DOHH2 (cell line): ENCODE measurements around the gene CNTNAP2.
A peak's percentile ranks its signal among the peaks of the same experiment; 100 is the strongest.

Experiments used
- H3F3A ChIP-seq: fragments of 200-600 bp; sonication (generic), shearing (Covaris generic); 2 replicates; pipeline ENCODE4 v1.6.0; 2016; ENCODE audit warnings: antibody characterized with exemption, mild to moderate bottlenecking; ENCODE audit not compliant: control insufficient read depth, insufficient read depth
- H3K27ac ChIP-seq: fragments of 200-600 bp; sonication (generic); 2 replicates; pipeline ENCODE4 v1.5.1; 2014; ENCODE audit warnings: low read depth, mild to moderate bottlenecking, low read length, moderate library complexity
- H3K27me3 ChIP-seq: fragments of 200-600 bp; sonication (generic); 2 replicates; pipeline ENCODE4 v1.6.1; 2014; ENCODE audit warnings: mild to moderate bottlenecking, low read length, mixed read lengths; ENCODE audit not compliant: control insufficient read depth
- H3K36me3 ChIP-seq: fragments of 200-600 bp; sonication (generic); 2 replicates; pipeline ENCODE4 v1.6.1; 2014; ENCODE audit warnings: mild to moderate bottlenecking, low read length, moderate library complexity, mixed read lengths; ENCODE audit not compliant: control insufficient read depth
- H3K4me1 ChIP-seq: fragments of 200-600 bp; sonication (generic); 2 replicates; pipeline ENCODE4 v1.6.1; 2014; ENCODE audit warnings: mild to moderate bottlenecking, low read length, mixed read lengths; ENCODE audit not compliant: control insufficient read depth
- H3K4me2 ChIP-seq: fragments of 200-600 bp; sonication (generic); 2 replicates; pipeline ENCODE4 v1.6.0; 2014; ENCODE audit warnings: mild to moderate bottlenecking, low read length, moderate library complexity
- H3K4me3 ChIP-seq: fragments of 200-600 bp; sonication (generic); 2 replicates; pipeline ENCODE4 v1.5.1; 2014; ENCODE audit warnings: mild to moderate bottlenecking, low read length, mixed read lengths
- H3K79me2 ChIP-seq: fragments of 200-600 bp; sonication (generic); 2 replicates; pipeline ENCODE4 v1.6.1; 2014; ENCODE audit warnings: mild to moderate bottlenecking, low read length, mixed read lengths; ENCODE audit not compliant: control insufficient read depth
- H3K9me2 ChIP-seq: fragments of 200-600 bp; sonication (generic); replicated peaks from 2 replicates; pipeline ENCODE4 v1.6.1; 2014; ENCODE audit warnings: mild to moderate bottlenecking, low read length, mixed read lengths; ENCODE audit not compliant: control insufficient read depth
- H3K9me3 ChIP-seq: fragments of 200-600 bp; sonication (generic); 2 replicates; pipeline ENCODE4 v1.6.1; 2014; ENCODE audit warnings: antibody characterized with exemption, low read length, mixed read lengths; ENCODE audit not compliant: control insufficient read depth, insufficient read depth
- H4K20me1 ChIP-seq: fragments of 200-600 bp; sonication (generic); 2 replicates; pipeline ENCODE4 v1.6.0; 2014; ENCODE audit warnings: low read depth, mild to moderate bottlenecking, antibody characterized with exemption, low read length, moderate library complexity; ENCODE audit not compliant: control insufficient read depth, insufficient read depth
- EZH2phosphoT487 ChIP-seq: fragments of 200-600 bp; sonication (generic); IDR thresholded peaks from 2 replicates; pipeline ENCODE4 v1.6.1; 2017; ENCODE audit warnings: borderline replicate concordance, mild to moderate bottlenecking, antibody characterized with exemption, low read length, moderate library complexity, mixed read lengths
- TF ChIP-seq, protein P1 (sequence below): fragments of 200-600 bp; sonication (generic); IDR thresholded peaks from one replicate; pipeline ENCODE4 v1.5.1; 2014; ENCODE audit warnings: antibody characterized with exemption, mild to moderate bottlenecking, low read depth, low read length; ENCODE audit not compliant: poor library complexity, severe bottlenecking

Gene CNTNAP2

DNA sequence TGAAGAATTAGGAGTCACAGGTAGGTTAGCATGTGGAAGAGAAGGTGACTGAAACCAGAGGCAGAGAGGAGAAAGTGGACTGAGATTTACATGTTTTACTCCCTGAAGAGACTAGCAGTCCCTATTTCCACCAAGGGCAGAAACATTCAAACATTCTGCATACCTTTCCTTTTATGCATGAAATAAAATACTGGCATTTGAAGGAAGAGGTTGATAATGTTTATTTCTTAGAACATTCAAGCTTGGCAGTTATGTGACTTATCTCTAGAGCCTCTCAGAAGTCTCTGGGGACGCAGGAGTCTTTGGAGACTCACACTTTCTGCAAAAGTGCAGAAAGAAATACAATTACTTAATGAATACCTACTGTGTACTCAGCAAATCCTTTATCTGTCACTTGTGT, 1966.8 kb downstream of the CNTNAP2 start:
- Histone ChIP-seq H3K4me2 (no peak overlapping the region), H3K4me3 (no peak overlapping the region), H3K4me1 (no peaks in the 10 kb centered on the region), H3K27me3 (no peaks in the 10 kb centered on the region), H3K27ac (no peak overlapping the region), H3K36me3 (no peaks in the 10 kb centered on the region), H3K79me2 (no peaks in the 10 kb centered on the region), H4K20me1 (no peaks in the 10 kb centered on the region), H3F3A (no peaks in the 10 kb centered on the region), H3K9me3 (no peaks in the 10 kb centered on the region), H3K9me2 (no peaks in the 10 kb centered on the region)
- no peak for TF ChIP-seq EZH2phosphoT487
- TF ChIP-seq, protein P1, sequence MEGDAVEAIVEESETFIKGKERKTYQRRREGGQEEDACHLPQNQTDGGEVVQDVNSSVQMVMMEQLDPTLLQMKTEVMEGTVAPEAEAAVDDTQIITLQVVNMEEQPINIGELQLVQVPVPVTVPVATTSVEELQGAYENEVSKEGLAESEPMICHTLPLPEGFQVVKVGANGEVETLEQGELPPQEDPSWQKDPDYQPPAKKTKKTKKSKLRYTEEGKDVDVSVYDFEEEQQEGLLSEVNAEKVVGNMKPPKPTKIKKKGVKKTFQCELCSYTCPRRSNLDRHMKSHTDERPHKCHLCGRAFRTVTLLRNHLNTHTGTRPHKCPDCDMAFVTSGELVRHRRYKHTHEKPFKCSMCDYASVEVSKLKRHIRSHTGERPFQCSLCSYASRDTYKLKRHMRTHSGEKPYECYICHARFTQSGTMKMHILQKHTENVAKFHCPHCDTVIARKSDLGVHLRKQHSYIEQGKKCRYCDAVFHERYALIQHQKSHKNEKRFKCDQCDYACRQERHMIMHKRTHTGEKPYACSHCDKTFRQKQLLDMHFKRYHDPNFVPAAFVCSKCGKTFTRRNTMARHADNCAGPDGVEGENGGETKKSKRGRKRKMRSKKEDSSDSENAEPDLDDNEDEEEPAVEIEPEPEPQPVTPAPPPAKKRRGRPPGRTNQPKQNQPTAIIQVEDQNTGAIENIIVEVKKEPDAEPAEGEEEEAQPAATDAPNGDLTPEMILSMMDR, result no peak

DNA sequence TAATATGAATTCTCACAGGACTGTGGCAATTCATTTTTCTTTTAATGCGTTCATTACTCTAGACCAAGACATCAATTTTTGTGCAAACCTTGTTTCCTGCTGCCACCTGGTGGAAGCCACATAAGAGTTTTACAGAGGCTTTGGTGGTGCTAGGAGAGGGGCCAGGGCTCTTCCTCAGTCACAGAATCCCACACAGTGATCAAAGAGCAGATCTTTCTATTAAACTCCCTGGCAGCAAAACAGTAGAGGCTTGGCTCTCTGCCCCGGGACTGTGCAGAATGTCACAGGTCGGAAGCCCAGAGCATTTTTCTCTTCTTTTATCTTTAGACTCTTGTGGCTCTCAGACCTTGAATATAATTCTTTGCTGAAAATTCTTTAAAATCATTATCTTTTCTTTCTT, 1967.5 kb downstream of the CNTNAP2 start:
- no peaks in the 10 kb centered on the region for H3K9me2 ChIP-seq
- TF ChIP-seq EZH2phosphoT487, result no peak
- TF ChIP-seq, protein P1, result peak; percentile 83

DNA sequence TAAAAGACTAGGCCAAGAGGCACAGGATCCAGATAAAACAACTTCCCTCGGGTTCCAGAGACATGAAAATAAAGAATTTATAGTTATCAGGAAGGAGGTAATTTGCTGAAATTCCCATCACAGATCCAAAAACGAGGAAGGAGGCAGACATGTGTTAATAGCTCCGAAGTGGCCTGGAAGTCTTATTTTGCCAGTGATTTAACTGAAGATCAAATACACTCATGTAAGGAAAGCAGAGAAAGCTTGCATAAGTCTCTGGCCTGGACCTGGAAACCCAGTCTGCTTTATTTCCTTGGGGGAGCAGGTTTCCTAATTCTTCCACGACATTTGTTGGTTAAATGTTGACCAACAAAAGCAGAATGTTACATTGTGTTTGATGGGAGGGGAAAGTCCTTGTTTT, 1975.3 kb downstream of the CNTNAP2 start:
- no peaks in the 10 kb centered on the region for H3K79me2 ChIP-seq
- H3F3A ChIP-seq, result no peaks in the 10 kb centered on the region
- H3K27ac ChIP-seq, result no peak overlapping the region
- no peaks in the 10 kb centered on the region for H4K20me1 ChIP-seq
- TF ChIP-seq, protein P1, result no peak
- TF ChIP-seq EZH2phosphoT487, result no peak
- no peaks in the 10 kb centered on the region for H3K9me3 ChIP-seq
- no peaks in the 10 kb centered on the region for H3K4me1 ChIP-seq
- no peaks in the 10 kb centered on the region for H3K27me3 ChIP-seq
- no peak overlapping the region for H3K4me3 ChIP-seq
- H3K9me2 ChIP-seq, result no peaks in the 10 kb centered on the region
- H3K36me3 ChIP-seq, result no peaks in the 10 kb centered on the region
- H3K4me2 ChIP-seq, result no peak overlapping the region

More for the DNA sequence above, 1967.5 kb downstream of the CNTNAP2 start:
- Histone ChIP-seq H3F3A (no peaks in the 10 kb centered on the region), H3K4me2 (no peak overlapping the region), H3K27me3 (no peaks in the 10 kb centered on the region), H3K4me3 (no peak overlapping the region), H3K79me2 (no peaks in the 10 kb centered on the region), H4K20me1 (no peaks in the 10 kb centered on the region), H3K4me1 (no peaks in the 10 kb centered on the region), H3K9me3 (no peaks in the 10 kb centered on the region), H3K36me3 (no peaks in the 10 kb centered on the region), H3K27ac (no peak overlapping the region)
